ENCODE measurements around the gene MDH1.
A peak's percentile ranks its signal among the peaks of the same experiment; 100 is the strongest.

The MDH1 gene

DNA sequence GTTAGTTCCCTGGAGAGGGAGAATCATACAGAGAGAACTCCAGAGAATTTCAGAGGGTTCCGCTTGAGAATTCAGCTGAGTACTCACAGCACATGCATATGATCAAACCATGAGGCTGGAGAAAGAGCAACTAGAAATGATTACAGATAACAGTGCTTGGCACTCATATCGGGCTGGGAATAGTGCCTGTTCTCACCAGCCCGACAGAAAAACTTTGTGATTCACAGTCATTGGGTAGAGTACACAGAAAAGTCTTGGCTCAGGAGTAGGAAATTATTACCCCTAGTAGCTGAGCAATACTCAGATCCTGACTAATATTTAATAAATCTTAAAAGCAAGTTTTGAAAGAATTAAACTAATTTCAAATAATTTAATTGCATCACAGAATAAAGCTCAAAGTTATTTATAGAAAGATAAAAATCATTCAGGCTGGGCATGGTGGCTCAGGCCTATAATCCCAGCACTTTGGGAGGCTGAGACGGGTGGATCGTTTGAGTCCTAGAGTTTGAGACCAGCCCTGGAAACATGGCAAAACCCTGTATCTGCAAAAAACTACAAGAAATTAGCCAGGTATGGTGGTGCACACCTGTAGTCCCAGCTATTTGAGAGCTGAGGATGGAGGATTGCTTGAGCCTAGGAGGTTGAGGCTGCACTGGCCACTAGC lies 7.3 kb upstream of the MDH1 start:
- Histone ChIP-seq H3K27ac (no peak overlapping the region), H3K4me2 (peak overlapping the region in 2 of 11 experiments; percentile 15 to 40; a peak in 4 of 22 replicates), H3K36me3 (no peaks in the 10 kb centered on the region), H4K20me1 (no peaks in the 10 kb centered on the region; a peak in 1 of 22 replicates), H3K4me3 (no peak overlapping the region), H3K9ac (0 out of 22 replicates have a peak overlapping the region, but pooled peaks of 1 of the 11 experiments have one; percentile 7), H3K9me3 (replicated peaks in 1 of 11) (no peaks in the 10 kb centered on the region), H3K27me3 (no peaks in the 10 kb centered on the region), H3K4me1 (peaks cover under 1 to 17% (median 3%) of the 10 kb centered on the region in 10 experiments; a peak in 16 of 20 replicates)
- TF ChIP-seq Cebpa-rat (IDR thresholded peaks at IDR 0.05), result no peak

- Histone ChIP-seq H3K9me3 (replicated peaks in 1 of 11) (no peaks in the 10 kb centered on the region), H3K4me2 (no peak overlapping the region), H3K4me1 (peaks cover 12 to 30% (median 17%) of the 10 kb centered on the region in 10 experiments; a peak in 18 of 20 replicates), H3K27me3 (no peaks in the 10 kb centered on the region), H3K36me3 (no peaks in the 10 kb centered on the region), H3K27ac (no peak overlapping the region), H4K20me1 (no peaks in the 10 kb centered on the region), H3K4me3 (no peak overlapping the region), H3K9ac (no peak overlapping the region)
- TF ChIP-seq Cebpa-rat (IDR thresholded peaks at IDR 0.05), result no peak
Measured at GRCh38 chr2:63582873-63583272, 5.9 kb upstream of the MDH1 start.

GRCh38 chr2:63587814-63588384 lies 864 bp upstream of the MDH1 start:
- peak overlapping the region; percentile 76 to 95 (median 90) for H3K4me3 ChIP-seq
- H4K20me1 ChIP-seq, result peaks cover 9 to 33% (median 19%) of the 10 kb centered on the region in 11 experiments; a peak in 15 of 22 replicates
- peaks cover 37 to 53% (median 41%) of the 10 kb centered on the region in 10 experiments for H3K4me1 ChIP-seq
- H3K27me3 ChIP-seq, result no peaks in the 10 kb centered on the region
- H3K4me2 ChIP-seq, result peak overlapping the region; percentile 81 to 98 (median 90)
- H3K9me3 ChIP-seq (replicated peaks in 1 of 11), result no peaks in the 10 kb centered on the region
- H3K27ac ChIP-seq, result peak overlapping the region; percentile 69 to 89 (median 83); a peak in 21 of 22 replicates
- peaks cover under 1 to 13% (median 6%) of the 10 kb centered on the region in 11 experiments; a peak in 16 of 22 replicates for H3K36me3 ChIP-seq
- H3K9ac ChIP-seq, result peak overlapping the region; percentile 81 to 91 (median 86)
- no peak for TF ChIP-seq Cebpa-rat (IDR thresholded peaks at IDR 0.05)

GRCh38 chr2:63589148-63589958 lies 590 bp downstream of the MDH1 start:
- H3K4me3 ChIP-seq, result peak overlapping the region; percentile 76 to 95 (median 90)
- H3K4me1 ChIP-seq, result peaks cover 37 to 53% (median 42%) of the 10 kb centered on the region in 10 experiments
- no peaks in the 10 kb centered on the region for H3K27me3 ChIP-seq
- peaks cover 9 to 48% (median 23%) of the 10 kb centered on the region in 11 experiments; a peak in 16 of 22 replicates for H4K20me1 ChIP-seq
- H3K9me3 ChIP-seq (replicated peaks in 1 of 11), result no peaks in the 10 kb centered on the region
- H3K27ac ChIP-seq, result peak overlapping the region; percentile 34 to 89 (median 83); a peak in 21 of 22 replicates
- TF ChIP-seq Cebpa-rat (IDR thresholded peaks at IDR 0.05), result no peak; a peak in 1 of 22 replicates
- H3K4me2 ChIP-seq, result peak overlapping the region; percentile 83 to 95 (median 90)
- peaks cover 15 to 28% (median 20%) of the 10 kb centered on the region in 11 experiments; a peak in 20 of 22 replicates for H3K36me3 ChIP-seq
- peak overlapping the region; percentile 83 to 91 (median 86) for H3K9ac ChIP-seq

DNA sequence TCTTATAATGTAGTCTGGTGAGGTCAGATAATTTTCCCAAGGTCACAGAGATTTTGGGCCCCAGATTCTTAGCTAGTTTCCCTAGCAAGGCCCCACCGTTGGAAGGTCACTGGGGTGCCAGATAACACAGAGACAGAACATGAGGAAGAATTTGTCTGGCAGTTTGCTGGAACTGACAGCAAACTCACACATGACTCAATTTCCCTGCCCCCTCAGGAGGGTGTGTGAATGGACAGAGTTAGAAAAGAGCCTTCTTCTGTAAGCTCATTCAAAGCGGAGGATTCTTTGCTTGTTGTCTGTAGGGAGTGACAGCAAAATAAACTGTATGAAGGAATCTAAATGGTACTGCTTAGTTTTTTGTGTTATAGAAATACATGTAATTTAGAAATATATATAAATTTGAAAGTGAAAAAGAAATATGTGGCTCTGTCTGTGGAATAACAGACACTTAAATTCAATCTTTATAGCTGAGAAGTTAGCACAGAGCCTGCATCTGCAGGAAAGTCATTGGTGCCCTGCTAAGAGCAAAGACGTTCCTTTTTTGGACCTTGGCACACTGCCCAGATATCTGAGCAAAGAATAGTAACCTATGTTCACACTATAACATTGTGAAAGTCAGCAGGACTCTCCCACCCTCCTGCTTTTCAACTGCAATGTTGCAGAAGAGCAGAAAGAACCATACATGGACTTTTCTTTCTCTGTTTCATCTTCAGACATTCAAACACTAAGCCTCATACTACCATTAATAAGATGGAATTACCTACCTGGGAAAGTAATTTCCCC lies 2.1 kb downstream of the MDH1 start:
- Histone ChIP-seq H3K9ac (peak overlapping the region in 10 of 11 experiments; percentile 14 to 89 (median 54); a peak in 12 of 22 replicates), H3K27ac (peak overlapping the region in 5 of 11 experiments; percentile 5 to 23 (median 17); a peak in 4 of 22 replicates), H3K36me3 (peaks cover 25 to 43% (median 34%) of the 10 kb centered on the region in 11 experiments; a peak in 21 of 22 replicates), H3K9me3 (replicated peaks in 1 of 11) (no peaks in the 10 kb centered on the region), H3K27me3 (no peaks in the 10 kb centered on the region), H3K4me1 (peaks cover 37 to 67% (median 44%) of the 10 kb centered on the region in 10 experiments), H3K4me2 (peak overlapping the region; percentile 83 to 95 (median 90)), H3K4me3 (peak overlapping the region in 5 of 10 experiments; percentile 2 to 92 (median 6); a peak in 3 of 20 replicates), H4K20me1 (peaks cover 12 to 54% (median 24%) of the 10 kb centered on the region in 11 experiments; a peak in 17 of 22 replicates)
- TF ChIP-seq Cebpa-rat (IDR thresholded peaks at IDR 0.05), result no peak

GRCh38 chr2:63591566-63592175 lies 2.9 kb downstream of the MDH1 start:
- Histone ChIP-seq H3K4me2 (peak overlapping the region; percentile 83 to 95 (median 90); a peak in 20 of 22 replicates), H3K36me3 (peaks cover 25 to 51% (median 41%) of the 10 kb centered on the region in 11 experiments; a peak in 21 of 22 replicates), H3K27ac (peak overlapping the region in 1 of 11 experiments; percentile 23; a peak in 1 of 22 replicates), H3K9ac (peak overlapping the region in 5 of 11 experiments; percentile 27 to 89 (median 60); a peak in 5 of 22 replicates), H3K4me1 (peaks cover 34 to 72% (median 37%) of the 10 kb centered on the region in 10 experiments), H3K4me3 (peak overlapping the region in 1 of 10 experiments; percentile 3; a peak in 1 of 20 replicates), H3K9me3 (replicated peaks in 1 of 11) (no peaks in the 10 kb centered on the region), H3K27me3 (no peaks in the 10 kb centered on the region), H4K20me1 (peaks cover 12 to 58% (median 29%) of the 10 kb centered on the region in 11 experiments; a peak in 17 of 22 replicates)
- TF ChIP-seq Cebpa-rat (IDR thresholded peaks at IDR 0.05), result no peak

GRCh38 chr2:63594660-63595059 lies 5.9 kb downstream of the MDH1 start:
- peak overlapping the region in 2 of 11 experiments; percentile 81; a peak in 4 of 22 replicates for H3K4me2 ChIP-seq
- peaks cover 22 to 67% (median 23%) of the 10 kb centered on the region in 10 experiments for H3K4me1 ChIP-seq
- H3K27me3 ChIP-seq, result no peaks in the 10 kb centered on the region
- no peak overlapping the region for H3K9ac ChIP-seq
- peaks cover 46 to 81% (median 66%) of the 10 kb centered on the region in 11 experiments for H3K36me3 ChIP-seq
- no peak overlapping the region for H3K27ac ChIP-seq
- no peaks in the 10 kb centered on the region for H3K9me3 ChIP-seq (replicated peaks in 1 of 11)
- no peak overlapping the region for H3K4me3 ChIP-seq
- no peak for TF ChIP-seq Cebpa-rat (IDR thresholded peaks at IDR 0.05)
- peaks cover 12 to 59% (median 32%) of the 10 kb centered on the region in 11 experiments; a peak in 17 of 22 replicates for H4K20me1 ChIP-seq

All from BLaER1 treated with 17β-estradiol and CSF1 and Interleukin-3, amounts not matched to agents 10 nM and 100 nM (cell line).